K562 (cell line): ENCODE measurements around the gene MLX. TPM values are rescaled to one million over a fixed set of nuclear protein-coding genes. Genes with fewer than 3 reads are reported as not detected.

Experiments used
- ATAC-seq: fragments of 200-7000 bp; cut with Tn5 transposase; 3 replicates; pipeline ENCODE4 v1.9.1; 2020; ENCODE audit warnings: moderate library complexity
- BruUV-seq: library from RNA; stranded (reverse); fragments of 400-500 nt; replicated peaks from 2 replicates; lab custom pipeline; 2021; lab: Mats Ljungman, UMichigan
- CTCF ChIA-PET: fragments of 300-600 bp; formaldehyde crosslinking; extraction: SDS; loops from one replicate; lab custom pipeline; 2021; ENCODE audit warnings: low intra/inter-chr PET ratio; lab: Yijun Ruan, JAX
- POLR2A ChIA-PET: fragments of 300-600, 350-650 bp; sonication (Branson Sonifier 250); formaldehyde crosslinking; extraction: SDS; loops from one replicate; lab custom pipeline; 2021; ENCODE audit warnings: antibody characterized with exemption, inconsistent platforms; lab: Yijun Ruan, JAX
- DNase-seq, 4 experiments: peaks; one replicate each; pipeline versions ENCODE4 v3.0.0 to v3.0.0-alpha.2; 2011 to 2018; ENCODE audit warnings: low spot score in 3 of 4, mixed read lengths in 3 of 4; ENCODE audit errors: extremely low read depth in 1 of 4
- FAIRE-seq: peaks from 2 replicates; lab custom pipeline; 2011; peaks lifted over from hg19 to GRCh38; lab: Jason Lieb, UNC
- H2AFZ ChIP-seq: 2 replicates; pipeline ENCODE4 v1.6.0; 2011; ENCODE audit warnings: low read depth, low read length, control low read depth, inconsistent platforms
- H3K27ac ChIP-seq: fragments of 200-600 bp; 3 replicates; pipeline ENCODE4 v1.8.0; 2011; ENCODE audit warnings: low read depth, mild to moderate bottlenecking, control low read depth, inconsistent platforms, low read length, moderate library complexity, mixed read lengths; ENCODE audit errors: extremely low read depth
- H3K27me3 ChIP-seq, 2 experiments: fragments of 300-600 bp in 1 of 2; 2 replicates in 1 of 2; 3 replicates in 1 of 2; pipeline versions ENCODE4 v1.6.0 to v1.8.0; 2011; ENCODE audit warnings: inconsistent platforms in 2 of 2, low read length in 2 of 2, mild to moderate bottlenecking in 1 of 2, mixed read lengths in 1 of 2, moderate library complexity in 1 of 2; ENCODE audit not compliant: control insufficient read depth in 2 of 2, insufficient read depth in 2 of 2
- H3K36me3 ChIP-seq: fragments of 300-600 bp; 3 replicates; pipeline ENCODE4 v1.8.0; 2011; ENCODE audit warnings: mild to moderate bottlenecking, low read length, inconsistent platforms; ENCODE audit not compliant: control insufficient read depth, insufficient read depth
- H3K4me1 ChIP-seq, 2 experiments: fragments of 200-600 bp in 1 of 2; replicated peaks in 1 of 2; 2 replicates in 1 of 2; 3 replicates in 1 of 2; pipeline versions ENCODE4 v1.5.1 to v1.8.0; 2011; ENCODE audit warnings: inconsistent platforms in 2 of 2, low read length in 2 of 2, mild to moderate bottlenecking in 1 of 2, mixed read lengths in 1 of 2, moderate library complexity in 1 of 2; ENCODE audit not compliant: control insufficient read depth in 2 of 2, insufficient read depth in 2 of 2
- H3K4me2 ChIP-seq: 2 replicates; pipeline ENCODE4 v1.6.1; 2011; ENCODE audit warnings: low read length, control low read depth, inconsistent platforms, mixed read lengths; ENCODE audit not compliant: insufficient read depth
- H3K4me3 ChIP-seq: fragments of 200-600 bp; sonication (generic), shearing (Covaris generic); 2 replicates; pipeline ENCODE4 v1.5.1; 2016; ENCODE audit warnings: control low read depth, inconsistent platforms
- H3K79me2 ChIP-seq: fragments of 200-600 bp; 3 replicates; pipeline ENCODE4 v1.8.0; 2011; ENCODE audit warnings: low read length, inconsistent platforms; ENCODE audit not compliant: control insufficient read depth, insufficient read depth
- H3K9ac ChIP-seq, 2 experiments: 2 replicates each; pipeline versions ENCODE4 v1.6.0 to v1.6.1; 2011; ENCODE audit warnings: low read depth in 2 of 2, low read length in 2 of 2, control low read depth in 1 of 2, inconsistent platforms in 1 of 2, mild to moderate bottlenecking in 1 of 2, mixed read lengths in 1 of 2; ENCODE audit not compliant: insufficient read depth in 1 of 2
- H3K9me1 ChIP-seq: one replicate; pipeline ENCODE4 v1.6.0; 2011; ENCODE audit warnings: inconsistent platforms, mild to moderate bottlenecking, low read length, moderate library complexity; ENCODE audit not compliant: control insufficient read depth, insufficient read depth
- H3K9me3 ChIP-seq: replicated peaks from 2 replicates; pipeline ENCODE4 v1.5.1; 2011; ENCODE audit warnings: low read depth, low read length, inconsistent platforms; ENCODE audit not compliant: control insufficient read depth, insufficient read depth
- H4K20me1 ChIP-seq: replicated peaks from 2 replicates; pipeline ENCODE4 v1.6.1; 2011; ENCODE audit warnings: low read length, inconsistent platforms, mixed read lengths; ENCODE audit not compliant: control insufficient read depth, insufficient read depth
- CSDE1 ChIP-seq, 2 experiments: fragments of 450-650 bp; IDR thresholded peaks; 2 replicates each; pipeline ENCODE4 v1.6.1; 2016; ENCODE audit warnings: mild to moderate bottlenecking in 1 of 2
- ESRRB ChIP-seq: fragments of 250-450 bp; sonication (Bioruptor Pico); IDR thresholded peaks from 2 replicates; pipeline ENCODE4 v1.5.0; 2020; ENCODE audit warnings: mild to moderate bottlenecking, moderate library complexity, borderline replicate concordance
- POLR2AphosphoS5 ChIP-seq: IDR thresholded peaks from 2 replicates; pipeline ENCODE4 v1.6.1; 2011; ENCODE audit warnings: mild to moderate bottlenecking, low read depth, low read length, moderate library complexity; ENCODE audit not compliant: control insufficient read depth, insufficient read depth
- RBM22 ChIP-seq: fragments of 200-400 bp; formaldehyde crosslinking; IDR thresholded peaks from 2 replicates; pipeline ENCODE4 v1.6.1; 2018; ENCODE audit warnings: low read length, low read depth; ENCODE audit not compliant: poor library complexity, severe bottlenecking
- RUNX1 ChIP-seq: sonication (generic); IDR thresholded peaks from 2 replicates; pipeline ENCODE4 v1.6.1; 2016; ENCODE audit warnings: antibody characterized with exemption, low read depth
- TCFL5 ChIP-seq: fragments of 250-450 bp; sonication (Bioruptor Pico); conservative IDR thresholded peaks from 2 replicates; pipeline ENCODE4 v1.6.1; 2021; ENCODE audit warnings: mild to moderate bottlenecking, moderate library complexity, matching md5 sums
- ZNF589 ChIP-seq: fragments of 200-800 bp; sonication (Bioruptor generic); IDR thresholded peaks from 2 replicates; pipeline ENCODE4 v1.6.1; 2016; ENCODE audit warnings: low read depth, missing genetic modification characterization, missing compliant biosample characterization
- WGBS: fragments of 100-300 bp; shearing (Covaris generic); methylation state at CpG from one replicate; pipeline ENCODE4 v1.1.6; 2016; ENCODE audit warnings: low coverage, mixed read lengths; ENCODE audit not compliant: insufficient coverage; ENCODE audit errors: missing lambda C conversion rate; 5-methylcytosine and 5-hydroxymethylcytosine counted together
- in situ Hi-C: fragments of 300-500 bp; cut with MboI; formaldehyde crosslinking; loops from 4 replicates; pipeline ENCODE4 v1.15.0; 2018; ENCODE audit warnings: inconsistent platforms, mixed read lengths
- intact Hi-C: fragments of 100-400 bp; cut with micrococcal nuclease; formaldehyde crosslinking; loops from 2 replicates; pipeline ENCODE4 v1.14.2; 2022
- polyA plus RNA-seq, 8 experiments: library from polyadenylated mRNA; depleted of rRNA in 4 of 8; stranded (reverse) in 5 of 8; unstranded in 3 of 8; fragments of >200 nt; fragmentation: Nextera tagmentation in 2 of 8; fragmentation: Illumina TruSeq in 1 of 8; extraction: Ambion mirVana in 2 of 8; extraction: Trizol in 1 of 8; gene quantifications; 2 replicates each; pipeline versions ENCODE4 v1.2.1 to v1.2.3, GENCODE V29; 2011 to 2014; ENCODE audit warnings: inconsistent platforms in 1 of 8, missing spikeins in 1 of 8
- total RNA-seq, 7 experiments: library from RNA; depleted of rRNA in 6 of 7; stranded (reverse); fragments of >200 nt in 6 of 7; fragmentation: Illumina TruSeq in 2 of 7; extraction: Trizol in 2 of 7; gene quantifications; 2 replicates each; pipeline versions ENCODE4 v1.2.1 to v1.2.3, GENCODE V29; 2011 to 2021; ENCODE audit warnings: low replicate concordance in 1 of 7
- TF ChIP-seq, protein P1 (sequence below): conservative IDR thresholded peaks from 2 replicates; pipeline ENCODE4 v1.6.1; 2011; ENCODE audit warnings: low read depth, mild to moderate bottlenecking, low read length; ENCODE audit not compliant: control insufficient read depth
- TF ChIP-seq, protein P2 (sequence below), 3 experiments: fragments of 200-800 bp in 1 of 3; fragments of 250-450 bp in 1 of 3; fragments of 450-650 bp in 1 of 3; sonication (Bioruptor Pico) in 1 of 3; sonication (Bioruptor generic) in 1 of 3; formaldehyde crosslinking in 1 of 3; IDR thresholded peaks; 2 replicates each; pipeline versions ENCODE4 v1.6.1 to v1.8.0; 2016 to 2022; ENCODE audit warnings: mild to moderate bottlenecking in 2 of 3, missing genetic modification characterization in 2 of 3, missing compliant biosample characterization in 1 of 3, moderate library complexity in 1 of 3
- TF ChIP-seq, protein P3 (sequence below): fragments of 450-650 bp; IDR thresholded peaks from 2 replicates; pipeline ENCODE4 v1.6.1; 2017; ENCODE audit warnings: mild to moderate bottlenecking, moderate library complexity

Gene MLX
- total and polyA plus RNA-seq, 9 of the 15 experiments (the other 6 are each of a cell fraction or from before 2014, with no cell fraction given): 42.9 to 100 (median 58.9) TPM

DNA sequence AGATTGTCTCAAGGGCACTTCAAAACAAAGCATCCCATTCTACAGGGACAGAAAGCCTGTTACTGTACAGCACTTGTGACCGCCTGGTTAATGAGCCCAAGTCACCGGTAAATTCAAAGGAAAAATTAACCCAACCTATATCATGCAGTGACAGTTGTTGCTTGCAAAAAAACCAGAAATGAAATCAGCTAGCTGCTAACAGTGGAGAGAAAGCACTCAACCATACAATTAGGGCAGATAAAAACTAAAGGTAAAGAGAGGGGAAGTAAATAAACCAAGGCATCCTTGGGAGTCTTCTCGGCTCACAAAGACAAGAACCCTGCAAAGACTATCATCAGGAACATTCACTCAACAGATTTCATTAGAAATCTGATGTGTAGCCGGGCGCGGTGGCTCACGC, 36.4 kb downstream of the MLX start:
- CTCF ChIA-PET: interaction anchor here (0.5 kb wide), 1 partner anchor 10 kb away, joined by 3 read pairs; no protein-coding TSS in a partner anchor
- H3K27me3 ChIP-seq: no peaks in the 10 kb centered on the region
- no peak overlapping the region for H3K9ac ChIP-seq
- DNase-seq (no peak), FAIRE-seq (peak; percentile 62), ATAC-seq (no peak)
- POLR2A ChIA-PET: no interaction called here
- H3K9me1 ChIP-seq: no peaks in the 10 kb centered on the region
- peaks cover 3% of the 10 kb centered on the region; the same call in 1 of the 2 replicates for H4K20me1 ChIP-seq
- BruUV-seq: no TSS peak
- H3K27ac ChIP-seq: no peak overlapping the region
- no peak overlapping the region for H2AFZ ChIP-seq
- in situ Hi-C loops: no loop called here
- no peak overlapping the region for H3K4me2 ChIP-seq
- peaks cover 2% of the 10 kb centered on the region for H3K36me3 ChIP-seq
- H3K79me2 ChIP-seq: peaks cover 83% of the 10 kb centered on the region
- WGBS: 82% methylated on average over 7 of the region's 7 CpGs
- peaks cover 7 to 13% of the 10 kb centered on the region in 2 experiments; a peak in 3 of 5 replicates for H3K4me1 ChIP-seq
- intact Hi-C loops: no loop called here
- no peaks in the 10 kb centered on the region for H3K9me3 ChIP-seq
- TF ChIP-seq POLR2AphosphoS5: no peak
- TF ChIP-seq TCFL5: no peak
- TF ChIP-seq, protein P1, sequence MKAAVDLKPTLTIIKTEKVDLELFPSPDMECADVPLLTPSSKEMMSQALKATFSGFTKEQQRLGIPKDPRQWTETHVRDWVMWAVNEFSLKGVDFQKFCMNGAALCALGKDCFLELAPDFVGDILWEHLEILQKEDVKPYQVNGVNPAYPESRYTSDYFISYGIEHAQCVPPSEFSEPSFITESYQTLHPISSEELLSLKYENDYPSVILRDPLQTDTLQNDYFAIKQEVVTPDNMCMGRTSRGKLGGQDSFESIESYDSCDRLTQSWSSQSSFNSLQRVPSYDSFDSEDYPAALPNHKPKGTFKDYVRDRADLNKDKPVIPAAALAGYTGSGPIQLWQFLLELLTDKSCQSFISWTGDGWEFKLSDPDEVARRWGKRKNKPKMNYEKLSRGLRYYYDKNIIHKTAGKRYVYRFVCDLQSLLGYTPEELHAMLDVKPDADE: no peak
- TF ChIP-seq, protein P2, sequence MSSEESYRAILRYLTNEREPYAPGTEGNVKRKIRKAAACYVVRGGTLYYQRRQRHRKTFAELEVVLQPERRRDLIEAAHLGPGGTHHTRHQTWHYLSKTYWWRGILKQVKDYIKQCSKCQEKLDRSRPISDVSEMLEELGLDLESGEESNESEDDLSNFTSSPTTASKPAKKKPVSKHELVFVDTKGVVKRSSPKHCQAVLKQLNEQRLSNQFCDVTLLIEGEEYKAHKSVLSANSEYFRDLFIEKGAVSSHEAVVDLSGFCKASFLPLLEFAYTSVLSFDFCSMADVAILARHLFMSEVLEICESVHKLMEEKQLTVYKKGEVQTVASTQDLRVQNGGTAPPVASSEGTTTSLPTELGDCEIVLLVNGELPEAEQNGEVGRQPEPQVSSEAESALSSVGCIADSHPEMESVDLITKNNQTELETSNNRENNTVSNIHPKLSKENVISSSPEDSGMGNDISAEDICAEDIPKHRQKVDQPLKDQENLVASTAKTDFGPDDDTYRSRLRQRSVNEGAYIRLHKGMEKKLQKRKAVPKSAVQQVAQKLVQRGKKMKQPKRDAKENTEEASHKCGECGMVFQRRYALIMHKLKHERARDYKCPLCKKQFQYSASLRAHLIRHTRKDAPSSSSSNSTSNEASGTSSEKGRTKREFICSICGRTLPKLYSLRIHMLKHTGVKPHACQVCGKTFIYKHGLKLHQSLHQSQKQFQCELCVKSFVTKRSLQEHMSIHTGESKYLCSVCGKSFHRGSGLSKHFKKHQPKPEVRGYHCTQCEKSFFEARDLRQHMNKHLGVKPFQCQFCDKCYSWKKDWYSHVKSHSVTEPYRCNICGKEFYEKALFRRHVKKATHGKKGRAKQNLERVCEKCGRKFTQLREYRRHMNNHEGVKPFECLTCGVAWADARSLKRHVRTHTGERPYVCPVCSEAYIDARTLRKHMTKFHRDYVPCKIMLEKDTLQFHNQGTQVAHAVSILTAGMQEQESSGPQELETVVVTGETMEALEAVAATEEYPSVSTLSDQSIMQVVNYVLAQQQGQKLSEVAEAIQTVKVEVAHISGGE (CRISPR knock-in tag; IDR thresholded peaks at IDR 0.05): no peak
- TF ChIP-seq RUNX1: no peak
- no peak for TF ChIP-seq CSDE1 (IDR thresholded peaks at IDR 0.05)
- TF ChIP-seq RBM22: no peak
- no peak for TF ChIP-seq ESRRB
- no peak for TF ChIP-seq ZNF589 (CRISPR knock-in tag)
- TF ChIP-seq, protein P3, sequence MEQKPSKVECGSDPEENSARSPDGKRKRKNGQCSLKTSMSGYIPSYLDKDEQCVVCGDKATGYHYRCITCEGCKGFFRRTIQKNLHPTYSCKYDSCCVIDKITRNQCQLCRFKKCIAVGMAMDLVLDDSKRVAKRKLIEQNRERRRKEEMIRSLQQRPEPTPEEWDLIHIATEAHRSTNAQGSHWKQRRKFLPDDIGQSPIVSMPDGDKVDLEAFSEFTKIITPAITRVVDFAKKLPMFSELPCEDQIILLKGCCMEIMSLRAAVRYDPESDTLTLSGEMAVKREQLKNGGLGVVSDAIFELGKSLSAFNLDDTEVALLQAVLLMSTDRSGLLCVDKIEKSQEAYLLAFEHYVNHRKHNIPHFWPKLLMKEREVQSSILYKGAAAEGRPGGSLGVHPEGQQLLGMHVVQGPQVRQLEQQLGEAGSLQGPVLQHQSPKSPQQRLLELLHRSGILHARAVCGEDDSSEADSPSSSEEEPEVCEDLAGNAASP: no peak
- H3K4me3 ChIP-seq: no peak overlapping the region
